Liver (tissue), 3 donors: Measurements from ENCODE around the gene NR1D2.

ENCODE experiments used
- CTCF ChIP-seq: fragments of 150-350 bp; IDR thresholded peaks from 2 replicates; pipeline ENCODE4 v1.5.1; 2017; ENCODE audit warnings: improper control_type of control experiment, low read depth, low read length; ENCODE audit not compliant: missing input control
- HNF4G ChIP-seq: IDR thresholded peaks from 2 replicates; pipeline ENCODE4 v1.6.1; 2016; ENCODE audit warnings: antibody characterized with exemption
- JUND ChIP-seq, 2 donors: IDR thresholded peaks; 2 replicates each; pipeline ENCODE4 v1.6.1; 2016; ENCODE audit warnings: antibody characterized with exemption in 2 of 2
- RAD21 ChIP-seq, 2 donors: IDR thresholded peaks; 2 replicates each; pipeline ENCODE4 v1.6.1; 2016; ENCODE audit warnings: antibody characterized with exemption in 2 of 2, mild to moderate bottlenecking in 2 of 2
- SP1 ChIP-seq: IDR thresholded peaks from 2 replicates; pipeline ENCODE4 v1.6.1; 2018; ENCODE audit warnings: antibody characterized with exemption, mild to moderate bottlenecking
- TAF1 ChIP-seq: conservative IDR thresholded peaks from 2 replicates; pipeline ENCODE4 v1.6.1; 2016; ENCODE audit warnings: antibody characterized with exemption, mild to moderate bottlenecking
- YY1 ChIP-seq: IDR thresholded peaks from 2 replicates; pipeline ENCODE4 v1.6.1; 2016; ENCODE audit warnings: antibody characterized with exemption, mild to moderate bottlenecking
- donor health status: healthy.
- donor health status: healthy.

GRCh38 chr3:23942546-23942945 lies 2.5 kb upstream of the NR1D2 start:
- TF ChIP-seq JUND (IDR thresholded peaks at IDR 0.05) (no peak), YY1 (no peak), HNF4G (no peak), SP1 (no peak), CTCF (no peak), RAD21 (IDR thresholded peaks at IDR 0.05) (no peak), TAF1 (no peak)
